ENCODE results near the gene MAPK1IP1L. TPM values are rescaled to one million over a fixed set of nuclear protein-coding genes. Genes with fewer than 3 reads are reported as not detected.
A peak's percentile ranks its signal among the peaks of the same experiment; 100 is the strongest.
"Not testable (repeated sequence)": the region's sequence is repeated elsewhere in the genome, so short reads cannot be mapped to it uniquely, and the experiment has no call there.

The MAPK1IP1L gene
- total and polyA plus RNA-seq, 2 experiments from 2014 or later: 79.4 to 92.5 TPM

GRCh38 chr14:55028476-55028875, 23.0 kb upstream of the MAPK1IP1L start:
- Histone ChIP-seq H3K27ac (peak overlapping the region; percentile 84; the same call in 1 of the 2 replicates), H2AFZ (peak overlapping the region; percentile 98), H3K27me3 (replicated peaks; ENCODE audit: insufficient read depth) (no peaks in the 10 kb centered on the region), H3K79me2 (ENCODE audit: insufficient read depth) (peaks cover 85% of the 10 kb centered on the region), H4K20me1 (ENCODE audit: insufficient read depth) (peaks cover 4% of the 10 kb centered on the region; the same call in 1 of the 2 replicates), H3K4me1 (ENCODE audit: insufficient read depth) (peaks cover 35% of the 10 kb centered on the region), H3K9me2 (ENCODE audit: insufficient read depth) (no peaks in the 10 kb centered on the region), H3K9me3 (ENCODE audit: low read depth) (no peaks in the 10 kb centered on the region), H3K36me3 (ENCODE audit: low read depth) (no peaks in the 10 kb centered on the region), H3K9ac (peak overlapping the region; percentile 91), H3K4me2 (ENCODE audit: unreplicated experiment) (peak overlapping the region; percentile 98), H3F3A (ENCODE audit: insufficient read depth) (peaks cover 15% of the 10 kb centered on the region; the same call in 1 of the 2 replicates), H3K4me3 (peak overlapping the region; percentile 91)
- in situ Hi-C loops (cut with MboI): no loop called here
- TF ChIP-seq EZH2 (IDR thresholded peaks at IDR 0.05; ENCODE audit: insufficient read depth, poor library complexity, severe bottlenecking) (no peak), EZH2phosphoT487 (IDR thresholded peaks at IDR 0.05; ENCODE audit: insufficient read depth, low read depth) (no peak)
- no peak for DNase-seq
- 52 to 56% methylated on average over 4 of the region's 4 CpGs for WGBS, 2 experiments (ENCODE audit: low coverage in 1 of 2, low lambda C conversion rate in 2 of 2, missing lambda C conversion rate in 2 of 2)

GRCh38 chr14:55031190-55031589, 20.3 kb upstream of the MAPK1IP1L start:
- no peak for TF ChIP-seq EZH2phosphoT487 (IDR thresholded peaks at IDR 0.05; ENCODE audit: insufficient read depth, low read depth)
- TF ChIP-seq EZH2 (IDR thresholded peaks at IDR 0.05; ENCODE audit: insufficient read depth, poor library complexity, severe bottlenecking): no peak
- Histone ChIP-seq H3K9me2 (ENCODE audit: insufficient read depth) (no peaks in the 10 kb centered on the region), H3K9me3 (ENCODE audit: low read depth) (no peaks in the 10 kb centered on the region), H4K20me1 (ENCODE audit: insufficient read depth) (peaks cover 4% of the 10 kb centered on the region; the same call in 1 of the 2 replicates), H3K79me2 (ENCODE audit: insufficient read depth) (peaks cover 93% of the 10 kb centered on the region), H3K4me3 (no peak overlapping the region), H3F3A (ENCODE audit: insufficient read depth) (peaks cover 15% of the 10 kb centered on the region; the same call in 1 of the 2 replicates), H3K36me3 (ENCODE audit: low read depth) (peaks cover 8% of the 10 kb centered on the region; the same call in 1 of the 2 replicates), H3K27me3 (replicated peaks; ENCODE audit: insufficient read depth) (no peaks in the 10 kb centered on the region), H3K4me2 (ENCODE audit: unreplicated experiment) (no peak overlapping the region), H3K27ac (no peak overlapping the region), H3K4me1 (ENCODE audit: insufficient read depth) (peaks cover 29% of the 10 kb centered on the region), H2AFZ (no peak overlapping the region), H3K9ac (no peak overlapping the region)
- no peak for DNase-seq
- in situ Hi-C loops (cut with MboI): no loop called here
- WGBS, 2 experiments (ENCODE audit: low coverage in 1 of 2, low lambda C conversion rate in 2 of 2, missing lambda C conversion rate in 2 of 2): 21 to 30% methylated on average over 2 of the region's 2 CpGs

DNA sequence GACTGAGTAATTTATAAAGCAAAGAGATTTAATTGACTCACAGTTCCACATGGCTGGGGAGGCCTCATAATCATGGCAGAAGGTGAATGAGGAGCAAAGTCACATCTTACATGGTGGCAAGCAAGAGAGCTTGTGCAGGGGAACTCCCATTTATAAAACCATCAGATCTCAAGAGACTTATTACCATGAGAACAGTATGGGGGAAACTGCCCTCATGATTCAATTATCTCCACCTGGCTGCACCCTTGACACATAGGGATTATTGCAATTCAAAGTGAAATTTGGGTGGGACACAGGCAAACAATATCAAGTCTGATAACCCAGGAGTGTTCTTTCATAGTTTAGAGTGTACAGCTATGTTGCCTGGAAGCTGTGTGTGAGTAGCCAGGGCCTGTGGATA, 13.5 kb upstream of the MAPK1IP1L start:
- H3K79me2 ChIP-seq (ENCODE audit: insufficient read depth): peaks cover 92% of the 10 kb centered on the region
- H3K4me2 ChIP-seq (ENCODE audit: unreplicated experiment); H3K4me3 ChIP-seq; H3K9me2 ChIP-seq (ENCODE audit: insufficient read depth); in situ Hi-C loops (cut with MboI); H3K9me3 ChIP-seq (ENCODE audit: low read depth); DNase-seq; H3K27ac ChIP-seq; H3K27me3 ChIP-seq (replicated peaks; ENCODE audit: insufficient read depth); H4K20me1 ChIP-seq (ENCODE audit: insufficient read depth); H3K9ac ChIP-seq; H3K4me1 ChIP-seq (ENCODE audit: insufficient read depth); H2AFZ ChIP-seq: not testable (repeated sequence)
- peaks cover 14% of the 10 kb centered on the region for H3F3A ChIP-seq (ENCODE audit: insufficient read depth)
- H3K36me3 ChIP-seq (ENCODE audit: low read depth): peaks cover 15% of the 10 kb centered on the region; the same call in 1 of the 2 replicates

DNA sequence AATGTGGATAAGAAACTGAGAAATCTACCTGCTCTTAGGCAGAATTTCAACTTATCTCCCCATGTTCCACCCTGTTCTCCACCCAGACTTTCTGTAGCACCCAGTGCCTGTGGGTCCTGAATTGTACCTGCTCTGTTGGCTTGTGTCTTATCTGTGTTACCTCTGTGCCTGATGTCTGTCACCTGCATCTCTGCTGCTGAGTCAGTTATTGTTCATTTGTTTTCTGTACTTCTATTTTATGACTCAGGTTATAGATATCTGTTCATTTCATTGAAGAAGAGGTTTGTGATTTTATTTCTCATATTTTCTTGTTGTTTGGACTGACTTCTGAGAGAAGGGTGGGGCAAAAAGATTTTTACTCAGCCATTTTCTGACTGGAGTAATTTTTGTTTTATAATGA, 12.7 kb upstream of the MAPK1IP1L start:
- TF ChIP-seq EZH2 (IDR thresholded peaks at IDR 0.05; ENCODE audit: insufficient read depth, poor library complexity, severe bottlenecking) (no peak), EZH2phosphoT487 (IDR thresholded peaks at IDR 0.05; ENCODE audit: insufficient read depth, low read depth) (no peak)
- Histone ChIP-seq H3F3A (ENCODE audit: insufficient read depth) (peaks cover 14% of the 10 kb centered on the region), H3K79me2 (ENCODE audit: insufficient read depth) (peaks cover 85% of the 10 kb centered on the region), H2AFZ (no peak overlapping the region), H3K4me3 (no peak overlapping the region), H3K9me3 (ENCODE audit: low read depth) (no peaks in the 10 kb centered on the region), H3K27ac (no peak overlapping the region), H3K4me2 (ENCODE audit: unreplicated experiment) (no peak overlapping the region), H3K27me3 (replicated peaks; ENCODE audit: insufficient read depth) (no peaks in the 10 kb centered on the region), H3K9ac (no peak overlapping the region), H4K20me1 (ENCODE audit: insufficient read depth) (no peaks in the 10 kb centered on the region), H3K36me3 (ENCODE audit: low read depth) (peaks cover 22% of the 10 kb centered on the region; the same call in 1 of the 2 replicates), H3K9me2 (ENCODE audit: insufficient read depth) (no peaks in the 10 kb centered on the region), H3K4me1 (ENCODE audit: insufficient read depth) (no peaks in the 10 kb centered on the region)
- DNase-seq: no peak
- in situ Hi-C loops (cut with MboI): no loop called here

GRCh38 chr14:55043528-55043927, 7.9 kb upstream of the MAPK1IP1L start:
- H3K27ac ChIP-seq: no peak overlapping the region
- H2AFZ ChIP-seq: no peak overlapping the region
- no peak overlapping the region for H3K9ac ChIP-seq
- no peak overlapping the region for H3K4me3 ChIP-seq
- TF ChIP-seq EZH2phosphoT487 (IDR thresholded peaks at IDR 0.05; ENCODE audit: insufficient read depth, low read depth) (no peak), EZH2 (IDR thresholded peaks at IDR 0.05; ENCODE audit: insufficient read depth, poor library complexity, severe bottlenecking) (no peak)
- WGBS, 2 experiments (ENCODE audit: low coverage in 1 of 2, low lambda C conversion rate in 2 of 2, missing lambda C conversion rate in 2 of 2): 96 to 98% methylated on average over 5 of the region's 5 CpGs
- no peaks in the 10 kb centered on the region for H3K27me3 ChIP-seq (replicated peaks; ENCODE audit: insufficient read depth)
- peaks cover 11% of the 10 kb centered on the region for H3F3A ChIP-seq (ENCODE audit: insufficient read depth)
- peaks cover 41% of the 10 kb centered on the region for H3K79me2 ChIP-seq (ENCODE audit: insufficient read depth)
- H3K9me2 ChIP-seq (ENCODE audit: insufficient read depth): no peaks in the 10 kb centered on the region
- no peaks in the 10 kb centered on the region for H4K20me1 ChIP-seq (ENCODE audit: insufficient read depth)
- H3K4me2 ChIP-seq (ENCODE audit: unreplicated experiment): no peak overlapping the region
- no peaks in the 10 kb centered on the region for H3K9me3 ChIP-seq (ENCODE audit: low read depth)
- no peaks in the 10 kb centered on the region for H3K4me1 ChIP-seq (ENCODE audit: insufficient read depth)
- in situ Hi-C loops (cut with MboI): no loop called here
- no peak for DNase-seq
- H3K36me3 ChIP-seq (ENCODE audit: low read depth): peaks cover 28% of the 10 kb centered on the region; the same call in 1 of the 2 replicates

All from GM23248 (cell line).